Measurements from ENCODE around the gene PFDN2.

Gene PFDN2

DNA sequence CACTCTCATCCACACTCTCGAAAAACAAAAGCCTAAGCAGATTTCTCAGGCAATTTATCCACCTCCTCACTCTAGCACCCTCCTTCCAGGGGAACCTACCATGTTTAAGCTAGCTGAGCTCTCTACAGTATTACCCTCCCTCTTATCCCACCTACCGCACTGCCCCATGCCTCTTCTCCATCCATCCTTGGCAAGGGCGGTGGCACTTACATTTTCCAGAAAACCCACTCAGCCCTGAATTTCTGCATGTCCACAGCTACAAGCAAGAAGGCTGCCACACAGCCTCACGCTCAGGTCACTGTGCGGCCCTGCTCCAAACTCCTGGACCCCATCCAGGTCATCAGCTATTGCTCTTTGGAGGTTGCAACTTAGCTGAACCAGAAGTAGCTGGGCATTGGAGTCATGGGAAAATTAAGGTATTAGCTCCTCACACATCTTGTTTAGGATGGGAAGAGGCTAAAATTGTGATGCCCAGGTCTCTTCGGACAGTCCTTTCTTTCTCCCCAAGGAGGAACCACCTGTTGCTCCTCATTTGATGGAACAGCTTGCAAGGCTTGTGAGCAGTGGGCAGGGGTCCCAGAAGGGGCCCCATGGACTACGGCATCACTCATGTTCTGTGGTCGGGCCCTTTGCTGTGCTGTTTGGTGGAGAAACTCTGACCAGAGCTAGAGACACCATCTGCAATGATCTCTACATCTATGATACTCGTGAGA is 18.6 kb downstream of the PFDN2 start:
- no peak for DNase-seq (ENCODE audit: low read depth)

DNA sequence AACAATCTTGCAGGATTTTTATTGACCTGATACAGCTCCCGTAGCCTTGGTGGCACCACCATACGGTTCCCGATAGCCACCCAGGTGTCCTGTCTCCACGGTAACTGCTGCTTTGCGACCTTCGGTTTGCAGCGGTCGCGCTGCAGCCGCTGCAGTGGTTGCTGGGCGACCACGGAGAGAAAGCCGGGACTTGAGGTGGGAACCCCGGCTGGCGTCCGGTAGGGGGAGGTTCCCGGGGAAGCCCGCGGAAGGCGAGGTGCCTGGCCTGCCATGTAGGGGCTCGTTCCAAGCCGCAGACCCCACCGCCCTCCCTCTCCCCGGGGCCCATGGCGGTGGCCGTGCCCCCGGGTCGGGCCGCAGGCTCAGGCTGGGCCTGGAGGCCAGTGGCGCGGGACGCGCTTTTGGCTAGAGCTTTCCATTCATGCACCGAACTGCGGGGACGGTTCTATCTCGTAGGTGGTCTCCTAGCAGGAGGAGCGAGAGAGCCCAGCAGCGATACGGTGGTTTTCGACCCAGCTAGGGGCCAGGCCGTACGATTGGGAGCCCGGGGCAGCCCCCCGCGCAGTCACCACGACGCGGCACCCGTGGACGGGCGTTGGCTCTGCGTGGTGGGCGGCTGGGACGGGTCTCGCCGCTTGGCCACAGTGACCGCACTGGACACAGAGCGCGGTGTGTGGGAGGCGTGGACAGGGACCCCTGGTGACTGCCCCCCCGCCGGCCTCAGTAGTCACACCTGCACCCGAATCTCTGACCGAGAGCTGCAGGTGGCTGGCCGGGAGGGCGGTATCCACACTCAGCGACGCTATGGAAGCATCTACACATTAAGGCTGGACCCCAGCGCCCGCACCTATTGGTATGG is 19.4 kb downstream of the PFDN2 start, which contains the start of gene KLHDC9:
Gene KLHDC9 (plus strand): TSS at position 152 of the 859 bp plus-strand sequence. CDS start 175 bp downstream, at position 327.
- peak; percentile 47 for DNase-seq (ENCODE audit: low read depth)

DNA sequence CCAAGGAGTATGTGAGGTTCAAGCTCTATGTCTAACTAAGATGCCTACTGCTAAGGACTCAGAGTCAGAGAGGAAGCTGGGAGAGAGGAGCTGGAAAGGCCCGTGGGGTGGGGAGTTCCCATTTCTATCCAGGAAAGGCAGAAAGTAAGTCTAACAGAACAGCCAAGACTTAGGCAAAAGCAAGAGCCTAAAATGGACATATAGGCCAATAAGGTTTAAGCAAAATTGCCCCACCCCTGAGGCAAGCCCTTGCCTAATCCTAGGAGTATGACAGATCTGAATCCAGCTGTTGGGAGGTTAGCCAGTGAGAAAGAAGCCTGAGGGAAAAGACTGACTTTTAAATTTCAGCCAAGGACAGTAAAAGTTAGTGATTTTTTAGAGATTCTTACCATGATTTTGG is 21.3 kb downstream of the PFDN2 start:
- DNase-seq (ENCODE audit: low read depth), result no peak

- no peak for DNase-seq (ENCODE audit: low read depth)
Observed at GRCh38 chr1:161096015-161096414, 21.8 kb downstream of the PFDN2 start.

DNA sequence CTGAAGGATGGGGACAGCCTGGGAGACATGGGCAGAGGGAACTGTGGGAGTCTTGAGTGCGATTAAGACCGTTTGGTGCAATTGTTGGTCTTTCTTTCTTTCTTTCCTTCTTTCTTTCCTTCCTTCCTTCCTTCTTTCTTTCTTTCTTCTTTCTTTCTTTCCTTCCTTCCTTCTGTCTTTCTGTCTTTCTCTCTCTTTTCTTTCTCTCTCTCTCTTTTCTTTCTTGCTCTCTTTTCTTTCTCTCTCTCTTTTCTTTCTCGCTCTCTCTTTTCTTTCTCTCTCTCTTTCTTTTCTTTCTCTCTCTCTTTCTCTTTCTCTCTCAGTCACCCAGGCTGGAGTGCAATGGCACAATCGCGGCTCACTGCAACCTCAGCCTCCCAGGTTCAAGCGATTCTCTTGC is 22.6 kb downstream of the PFDN2 start:
- DNase-seq (ENCODE audit: low read depth), result no peak

DNA sequence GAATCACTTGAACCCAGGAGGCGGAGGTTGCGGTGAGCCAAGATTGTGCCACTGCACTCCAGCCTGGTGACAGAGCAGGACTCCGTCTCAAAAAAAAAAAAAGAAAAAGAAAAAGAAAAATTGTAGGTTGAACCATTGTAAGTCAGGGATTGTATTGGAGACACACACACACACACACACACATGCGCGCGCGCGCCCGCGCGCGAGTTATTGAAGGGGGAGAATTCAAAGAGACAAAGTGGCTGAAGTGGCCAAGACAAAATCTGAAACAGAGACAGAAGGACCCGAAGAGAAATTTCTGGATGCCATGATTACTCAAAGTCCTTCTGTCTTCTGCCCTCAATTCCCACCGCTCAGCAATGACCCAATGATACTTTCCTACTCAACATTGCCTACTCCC is 23.4 kb downstream of the PFDN2 start:
- no peak for DNase-seq (ENCODE audit: low read depth)

GRCh38 chr1:161092621-161093028 is 25.2 kb downstream of the PFDN2 start:
- peak; percentile 26 for DNase-seq (ENCODE audit: low read depth)

- DNase-seq (ENCODE audit: low read depth), result no peak
Observed at GRCh38 chr1:161091796-161092507, 25.9 kb downstream of the PFDN2 start.

- DNase-seq (ENCODE audit: low read depth), result no peak
Observed at GRCh38 chr1:161091093-161091492, 26.7 kb downstream of the PFDN2 start.

GRCh38 chr1:161090617-161091016 is 27.2 kb downstream of the PFDN2 start:
- no peak for DNase-seq (ENCODE audit: low read depth)

GRCh38 chr1:161089938-161090337 is 27.9 kb downstream of the PFDN2 start:
- no peak for DNase-seq (ENCODE audit: low read depth)

DNA sequence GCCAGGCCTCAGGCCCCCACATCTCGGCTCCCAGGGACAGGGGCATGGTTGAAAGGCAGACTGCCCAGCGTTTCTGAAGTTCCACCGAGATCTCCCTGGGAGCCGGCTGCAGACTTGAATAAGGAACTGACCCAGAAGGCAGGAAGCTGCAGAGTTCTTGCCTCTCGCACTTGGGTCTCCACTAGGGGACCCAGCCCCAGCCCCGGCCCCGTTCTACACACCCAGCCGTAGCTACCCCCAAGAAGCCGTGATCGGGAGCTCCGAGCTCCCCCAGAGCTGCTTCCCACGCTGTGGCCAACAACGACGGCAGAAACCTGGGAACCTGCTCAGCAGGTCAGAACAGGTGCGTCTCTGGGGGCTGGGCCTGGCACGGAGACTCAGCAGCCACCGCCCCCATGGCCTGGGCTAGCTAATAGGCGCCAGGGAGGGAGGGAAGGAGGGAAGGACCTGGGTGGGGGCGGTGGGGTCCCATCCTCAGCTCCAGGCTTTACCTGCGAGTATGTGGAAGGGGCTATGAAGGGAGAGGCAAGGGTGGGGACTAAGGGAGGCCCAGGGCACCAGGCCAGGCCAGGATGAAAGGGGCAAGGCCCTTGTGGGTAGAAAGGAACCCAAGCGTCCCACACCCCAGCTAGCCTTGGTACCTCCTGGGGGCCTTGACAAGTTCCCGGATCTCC is 28.4 kb downstream of the PFDN2 start, which contains the start of gene NECTIN4:
Gene NECTIN4 (minus strand): TSS at position 308 of the 674 bp plus-strand sequence. CDS start 262 bp downstream, at position 46.
- no peak for DNase-seq (ENCODE audit: low read depth)

GRCh38 chr1:161088587-161089110 is 29.2 kb downstream of the PFDN2 start:
- no peak for DNase-seq (ENCODE audit: low read depth)

GRCh38 chr1:161086457-161086856 is 31.4 kb downstream of the PFDN2 start:
- DNase-seq (ENCODE audit: low read depth), result no peak

GRCh38 chr1:161085165-161085564 is 32.7 kb downstream of the PFDN2 start:
- DNase-seq (ENCODE audit: low read depth), result no peak

GRCh38 chr1:161084597-161084988 is 33.2 kb downstream of the PFDN2 start:
- no peak for DNase-seq (ENCODE audit: low read depth)

- DNase-seq (ENCODE audit: low read depth), result no peak
Observed at GRCh38 chr1:161083748-161084596, 33.9 kb downstream of the PFDN2 start.

DNA sequence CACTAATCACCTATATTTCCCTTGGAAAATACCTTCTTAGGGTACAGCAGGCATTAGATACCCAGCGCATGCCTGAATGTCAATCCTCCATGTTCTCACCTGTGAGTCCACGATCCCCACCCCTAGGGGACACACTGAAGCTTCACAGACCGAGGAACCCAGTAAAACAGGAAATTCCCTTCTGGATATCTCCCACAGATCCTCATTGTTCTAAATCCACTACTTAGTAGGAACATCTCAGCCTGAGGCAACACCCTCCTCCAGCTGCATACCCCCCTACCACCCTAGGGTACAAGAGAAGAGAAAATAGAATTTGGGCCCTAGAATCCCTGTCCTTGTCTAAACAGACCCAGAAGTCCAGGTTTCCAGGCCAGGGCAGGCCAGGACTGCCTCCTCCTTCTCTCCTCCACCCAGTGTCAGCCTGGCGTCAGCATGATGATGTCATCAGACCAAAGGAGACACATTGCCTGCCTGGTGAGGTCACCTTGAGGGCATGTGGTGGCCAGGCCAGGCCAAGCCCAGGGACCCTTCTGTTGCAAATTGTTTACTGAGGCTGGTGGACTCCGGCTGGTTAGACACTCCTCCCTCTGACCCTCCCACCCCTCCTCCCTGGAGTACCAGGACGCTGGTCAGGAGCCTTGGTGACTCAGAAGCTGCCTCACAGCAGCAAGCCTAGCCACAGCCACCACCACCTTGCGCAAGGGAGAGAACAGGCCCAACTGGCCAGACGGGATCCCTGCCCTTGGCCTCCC is 34.7 kb downstream of the PFDN2 start:
- DNase-seq (ENCODE audit: low read depth), result no peak

DNA sequence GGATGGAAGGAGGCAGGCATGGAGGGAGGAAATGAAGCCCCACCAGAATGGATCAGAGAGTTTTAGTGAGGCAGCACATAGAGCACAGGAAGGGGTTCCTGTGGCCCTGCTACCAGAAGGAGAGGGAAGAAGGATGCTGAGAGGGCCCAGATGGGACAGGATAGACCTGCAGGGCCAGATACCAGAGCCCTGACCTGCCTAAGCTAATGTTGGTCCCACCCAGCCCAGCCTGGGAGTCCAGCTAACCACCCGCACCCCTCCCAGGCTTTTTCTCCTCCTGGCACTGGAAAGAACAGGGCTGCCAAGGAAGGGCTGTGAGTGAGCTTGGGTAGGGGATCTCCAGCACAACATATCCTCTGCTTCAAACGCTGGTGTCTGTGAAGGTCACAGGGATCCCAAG is 35.4 kb downstream of the PFDN2 start:
- DNase-seq (ENCODE audit: low read depth), result no peak

DNA sequence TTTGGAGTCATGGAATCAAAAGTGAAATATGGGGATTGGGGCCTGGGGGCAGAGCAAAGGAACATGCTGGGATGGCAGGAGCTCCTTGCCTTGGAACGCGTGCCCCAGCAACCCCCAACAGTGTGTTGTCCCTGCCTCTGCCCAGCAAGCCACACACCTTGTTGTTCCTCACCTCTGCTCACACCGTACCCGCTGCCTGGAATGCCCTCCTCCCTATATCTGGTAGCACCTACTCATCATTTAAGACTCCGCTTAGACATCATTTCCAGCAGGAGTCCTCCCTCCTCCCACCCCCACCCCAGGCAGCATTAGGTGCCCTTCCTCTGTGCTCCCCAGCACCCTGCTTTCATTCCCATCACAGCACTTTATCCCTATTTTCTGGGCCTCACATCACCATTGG is 36.3 kb downstream of the PFDN2 start:
- no peak for DNase-seq (ENCODE audit: low read depth)

Measured in activated T-helper 9 cell treated with anti-CD3 and anti-CD28 coated beads, Interleukin-2, amount 50 U/mL, for 16 hours (primary cell).